Measurements from ENCODE around the gene OR1E1.
"Not testable (repeated sequence)": the region's sequence is repeated elsewhere in the genome, so short reads cannot be mapped to it uniquely, and the experiment has no call there.

The OR1E1 gene

DNA sequence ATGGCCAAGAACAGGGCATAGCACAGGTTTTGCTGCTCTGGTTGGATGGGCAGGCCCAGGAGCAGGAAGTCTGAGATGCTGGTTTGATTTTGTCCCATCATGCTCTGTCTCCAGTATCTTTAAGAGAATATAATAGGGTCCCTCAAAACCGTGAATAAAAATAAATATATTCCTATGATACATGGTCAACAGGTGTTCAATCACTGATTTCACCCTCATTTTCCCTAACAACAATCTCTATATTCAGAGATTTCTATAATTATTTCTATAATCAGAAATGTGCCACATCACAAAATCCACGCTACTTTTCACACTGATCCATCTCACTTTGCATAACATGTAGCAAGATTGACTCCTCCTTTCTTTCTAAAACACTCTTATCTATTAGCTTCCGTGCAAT lies 35.5 kb upstream of the OR1E1 start, which contains the start of gene OR1E2:
OR1E2 (minus strand) TSS at position 101 of the 400 bp plus-strand sequence; CDS start at position 101, 0 bp downstream.
- Histone ChIP-seq H3K36me3 (ENCODE audit: insufficient read depth, low read length) (no peaks in the 10 kb centered on the region), H3K4me2 (ENCODE audit: insufficient read depth, low read length) (no peak within 1 kb of the TSS), H3K27ac (ENCODE audit: low read length) (no peak within 1 kb of the TSS), H3K27me3 (ENCODE audit: insufficient read depth, low read length, poor library complexity) (peaks cover 8% of the 10 kb centered on the region), H3K79me2 (ENCODE audit: insufficient read depth, low read length) (no peaks in the 10 kb centered on the region), H2AFZ (ENCODE audit: low read depth, low read length) (no peak within 1 kb of the TSS), H3K9me3 (ENCODE audit: insufficient read depth, low read length, severe bottlenecking) (no peaks in the 10 kb centered on the region), H3K9ac (ENCODE audit: low read depth, low read length) (no peak within 1 kb of the TSS), H3K4me1 (ENCODE audit: insufficient read depth, low read length) (no peaks in the 10 kb centered on the region), H3K4me3 (ENCODE audit: low read depth in 1 of 2, low read length in 2 of 2) (no peak within 1 kb of the TSS), H4K20me1 (ENCODE audit: insufficient read depth, low read length) (no peaks in the 10 kb centered on the region)
- no peak for ATAC-seq (ENCODE audit: insufficient read depth, low read depth)
- TF ChIP-seq, protein P1, sequence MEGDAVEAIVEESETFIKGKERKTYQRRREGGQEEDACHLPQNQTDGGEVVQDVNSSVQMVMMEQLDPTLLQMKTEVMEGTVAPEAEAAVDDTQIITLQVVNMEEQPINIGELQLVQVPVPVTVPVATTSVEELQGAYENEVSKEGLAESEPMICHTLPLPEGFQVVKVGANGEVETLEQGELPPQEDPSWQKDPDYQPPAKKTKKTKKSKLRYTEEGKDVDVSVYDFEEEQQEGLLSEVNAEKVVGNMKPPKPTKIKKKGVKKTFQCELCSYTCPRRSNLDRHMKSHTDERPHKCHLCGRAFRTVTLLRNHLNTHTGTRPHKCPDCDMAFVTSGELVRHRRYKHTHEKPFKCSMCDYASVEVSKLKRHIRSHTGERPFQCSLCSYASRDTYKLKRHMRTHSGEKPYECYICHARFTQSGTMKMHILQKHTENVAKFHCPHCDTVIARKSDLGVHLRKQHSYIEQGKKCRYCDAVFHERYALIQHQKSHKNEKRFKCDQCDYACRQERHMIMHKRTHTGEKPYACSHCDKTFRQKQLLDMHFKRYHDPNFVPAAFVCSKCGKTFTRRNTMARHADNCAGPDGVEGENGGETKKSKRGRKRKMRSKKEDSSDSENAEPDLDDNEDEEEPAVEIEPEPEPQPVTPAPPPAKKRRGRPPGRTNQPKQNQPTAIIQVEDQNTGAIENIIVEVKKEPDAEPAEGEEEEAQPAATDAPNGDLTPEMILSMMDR (IDR thresholded peaks at IDR 0.05; ENCODE audit: borderline replicate concordance, extremely low read depth, low read length, poor library complexity, severe bottlenecking): no peak
- TF ChIP-seq EZH2 (IDR thresholded peaks at IDR 0.05; ENCODE audit: borderline replicate concordance, low read depth, low read length, severe bottlenecking): no peak
- no peak for DNase-seq

DNA sequence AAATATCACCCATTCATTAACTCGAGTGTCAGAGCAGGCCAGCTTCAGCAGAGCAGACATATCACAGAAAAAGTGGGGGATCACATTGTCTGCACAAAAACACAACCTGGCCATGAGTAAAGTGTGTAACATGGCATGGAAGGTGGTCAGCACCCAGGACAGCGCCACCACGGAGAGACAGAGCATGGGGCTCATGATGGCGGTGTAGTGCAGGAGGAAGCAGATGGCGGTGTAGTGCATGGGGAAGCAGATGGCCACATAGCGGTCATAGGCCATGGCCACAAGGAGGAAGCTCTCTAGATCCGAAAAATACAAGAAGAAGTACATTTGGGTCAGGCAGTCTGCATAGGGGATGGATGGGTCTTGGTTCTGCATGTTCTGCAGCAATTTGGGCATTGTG lies 35.0 kb upstream of the OR1E1 start:
- ATAC-seq (ENCODE audit: insufficient read depth, low read depth): peak; percentile 65; the same call in 2 of the 3 replicates
- not testable (repeated sequence) for H3K9me3 ChIP-seq (ENCODE audit: insufficient read depth, low read length, severe bottlenecking); H3K4me3 ChIP-seq (ENCODE audit: low read depth in 1 of 2, low read length in 2 of 2); H3K27ac ChIP-seq (ENCODE audit: low read length); H3K9ac ChIP-seq (ENCODE audit: low read depth, low read length); H4K20me1 ChIP-seq (ENCODE audit: insufficient read depth, low read length); H3K79me2 ChIP-seq (ENCODE audit: insufficient read depth, low read length); H2AFZ ChIP-seq (ENCODE audit: low read depth, low read length); H3K4me1 ChIP-seq (ENCODE audit: insufficient read depth, low read length); H3K27me3 ChIP-seq (ENCODE audit: insufficient read depth, low read length, poor library complexity); H3K4me2 ChIP-seq (ENCODE audit: insufficient read depth, low read length); H3K36me3 ChIP-seq (ENCODE audit: insufficient read depth, low read length)
- DNase-seq: peak; percentile 47

DNA sequence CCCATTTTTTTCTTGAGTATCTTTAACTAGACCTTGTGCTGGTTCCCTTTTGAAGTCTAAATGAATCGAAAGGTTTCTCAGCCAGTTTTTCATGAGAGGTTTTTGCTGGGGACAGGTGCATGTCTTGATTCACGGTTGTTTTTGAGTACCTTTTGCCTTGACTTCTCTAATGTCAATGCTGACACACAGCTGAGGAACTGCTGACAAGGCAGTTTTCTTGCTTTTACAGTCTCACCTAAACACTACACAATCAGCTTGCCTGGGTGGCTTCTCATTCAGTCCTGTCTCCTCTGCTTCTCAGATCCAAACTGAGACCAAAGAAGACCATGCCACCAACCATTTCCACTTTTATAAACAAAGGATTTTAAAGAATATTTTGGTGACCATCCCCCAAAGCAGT lies 20.0 kb upstream of the OR1E1 start:
- H3K79me2 ChIP-seq (ENCODE audit: insufficient read depth, low read length): no peaks in the 10 kb centered on the region
- no peak overlapping the region for H2AFZ ChIP-seq (ENCODE audit: low read depth, low read length)
- no peak for DNase-seq
- no peak for TF ChIP-seq EZH2 (IDR thresholded peaks at IDR 0.05; ENCODE audit: borderline replicate concordance, low read depth, low read length, severe bottlenecking)
- TF ChIP-seq, protein P1 (IDR thresholded peaks at IDR 0.05; ENCODE audit: borderline replicate concordance, extremely low read depth, low read length, poor library complexity, severe bottlenecking): no peak
- H3K9me3 ChIP-seq (ENCODE audit: insufficient read depth, low read length, severe bottlenecking): no peaks in the 10 kb centered on the region
- no peaks in the 10 kb centered on the region for H3K4me1 ChIP-seq (ENCODE audit: insufficient read depth, low read length)
- H3K4me2 ChIP-seq (ENCODE audit: insufficient read depth, low read length): no peak overlapping the region
- H3K9ac ChIP-seq (ENCODE audit: low read depth, low read length): no peak overlapping the region
- H3K27ac ChIP-seq (ENCODE audit: low read length): no peak overlapping the region
- no peak overlapping the region for H3K4me3 ChIP-seq (ENCODE audit: low read depth in 1 of 2, low read length in 2 of 2)
- H3K36me3 ChIP-seq (ENCODE audit: insufficient read depth, low read length): no peaks in the 10 kb centered on the region
- no peaks in the 10 kb centered on the region for H4K20me1 ChIP-seq (ENCODE audit: insufficient read depth, low read length)
- ATAC-seq (ENCODE audit: insufficient read depth, low read depth): no peak
- H3K27me3 ChIP-seq (ENCODE audit: insufficient read depth, low read length, poor library complexity): no peaks in the 10 kb centered on the region

DNA sequence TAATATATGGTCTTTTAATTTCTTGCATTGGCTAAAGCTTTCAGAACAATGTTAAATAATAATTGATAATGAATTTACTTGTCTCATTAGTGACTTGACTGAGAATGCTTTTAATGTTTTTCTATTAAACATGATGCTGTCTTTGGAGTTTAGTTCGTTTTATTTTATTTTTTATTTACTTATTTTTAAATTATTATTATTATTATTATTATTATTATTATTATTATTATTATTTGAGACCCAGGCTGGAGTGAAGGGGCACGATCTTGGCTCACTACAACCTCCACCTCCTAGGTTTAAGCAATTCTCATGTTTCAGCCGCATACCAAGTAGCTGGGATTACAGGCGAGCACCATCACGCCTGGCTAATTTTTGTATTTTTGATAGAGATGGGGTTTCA lies 17.4 kb upstream of the OR1E1 start:
- no peak for TF ChIP-seq EZH2 (IDR thresholded peaks at IDR 0.05; ENCODE audit: borderline replicate concordance, low read depth, low read length, severe bottlenecking)
- TF ChIP-seq, protein P1 (IDR thresholded peaks at IDR 0.05; ENCODE audit: borderline replicate concordance, extremely low read depth, low read length, poor library complexity, severe bottlenecking): no peak
- Histone ChIP-seq H3K79me2 (ENCODE audit: insufficient read depth, low read length) (no peaks in the 10 kb centered on the region), H3K36me3 (ENCODE audit: insufficient read depth, low read length) (no peaks in the 10 kb centered on the region), H3K4me2 (ENCODE audit: insufficient read depth, low read length) (no peak overlapping the region), H3K4me3 (ENCODE audit: low read depth in 1 of 2, low read length in 2 of 2) (no peak overlapping the region), H3K27ac (ENCODE audit: low read length) (no peak overlapping the region), H3K9ac (ENCODE audit: low read depth, low read length) (no peak overlapping the region), H3K9me3 (ENCODE audit: insufficient read depth, low read length, severe bottlenecking) (no peaks in the 10 kb centered on the region), H4K20me1 (ENCODE audit: insufficient read depth, low read length) (no peaks in the 10 kb centered on the region), H3K4me1 (ENCODE audit: insufficient read depth, low read length) (no peaks in the 10 kb centered on the region), H2AFZ (ENCODE audit: low read depth, low read length) (no peak overlapping the region), H3K27me3 (ENCODE audit: insufficient read depth, low read length, poor library complexity) (no peaks in the 10 kb centered on the region)
- ATAC-seq (ENCODE audit: insufficient read depth, low read depth) (no peak), DNase-seq (no peak)

DNA sequence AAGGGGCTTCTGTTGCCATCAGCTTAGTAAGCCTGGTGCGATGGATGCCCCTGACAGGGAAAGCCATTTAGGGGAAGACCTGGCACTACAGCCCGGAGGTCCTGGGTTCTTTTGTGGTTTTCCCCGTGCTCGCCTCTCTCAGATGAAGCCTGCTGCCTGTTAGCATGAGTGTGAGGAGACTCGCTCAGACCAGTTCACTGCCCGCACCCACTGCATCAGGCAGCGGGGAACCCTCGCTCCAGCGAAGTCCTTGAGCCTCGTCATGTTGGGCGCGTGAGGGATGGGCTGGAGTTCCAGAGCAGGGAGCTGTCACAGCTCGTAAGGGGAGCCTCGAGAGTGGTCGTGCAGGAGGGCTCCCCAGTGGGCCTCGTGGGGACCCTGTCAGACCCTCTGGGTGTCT lies 14.0 kb upstream of the OR1E1 start:
- H4K20me1 ChIP-seq (ENCODE audit: insufficient read depth, low read length); H3K36me3 ChIP-seq (ENCODE audit: insufficient read depth, low read length); H3K4me2 ChIP-seq (ENCODE audit: insufficient read depth, low read length); ATAC-seq (ENCODE audit: insufficient read depth, low read depth); H3K4me3 ChIP-seq (ENCODE audit: low read depth in 1 of 2, low read length in 2 of 2); H3K27ac ChIP-seq (ENCODE audit: low read length); DNase-seq; H3K79me2 ChIP-seq (ENCODE audit: insufficient read depth, low read length); H3K9me3 ChIP-seq (ENCODE audit: insufficient read depth, low read length, severe bottlenecking); H3K9ac ChIP-seq (ENCODE audit: low read depth, low read length); H3K27me3 ChIP-seq (ENCODE audit: insufficient read depth, low read length, poor library complexity); H2AFZ ChIP-seq (ENCODE audit: low read depth, low read length); H3K4me1 ChIP-seq (ENCODE audit: insufficient read depth, low read length): not testable (repeated sequence)

Measured in DND-41 (cell line).